Smooth muscle cell (in vitro differentiated cells): ENCODE data around the gene CCDC57. TPM values are rescaled to one million over a fixed set of nuclear protein-coding genes. Genes with fewer than 3 reads are reported as not detected.
"Not testable (repeated sequence)": the region's sequence is repeated elsewhere in the genome, so short reads cannot be mapped to it uniquely, and the experiment has no call there.

Experiments used
- DNase-seq: peaks from one replicate; lab custom pipeline; 2025; ENCODE audit not compliant: unreplicated experiment; lab: John Stamatoyannopoulos, UW
- H2AFZ ChIP-seq: fragments of 200-600 bp; sonication (generic); 2 replicates; pipeline ENCODE4 v1.6.0; 2016; ENCODE audit warnings: antibody characterized with exemption, low read depth, mild to moderate bottlenecking
- H3F3A ChIP-seq: fragments of 200-600 bp; sonication (generic); 2 replicates; pipeline ENCODE4 v1.6.0; 2017; ENCODE audit warnings: antibody characterized with exemption, low read depth
- H3K27ac ChIP-seq: fragments of 200-600 bp; sonication (generic); 2 replicates; pipeline ENCODE4 v1.5.1; 2016; ENCODE audit warnings: low read depth, mild to moderate bottlenecking
- H3K27me3 ChIP-seq: fragments of 200-600 bp; sonication (generic); 2 replicates; pipeline ENCODE4 v1.6.1; 2016; ENCODE audit warnings: low read depth, mild to moderate bottlenecking
- H3K36me3 ChIP-seq: fragments of 200-600 bp; sonication (generic); 2 replicates; pipeline ENCODE4 v1.5.1; 2016; ENCODE audit warnings: low read depth
- H3K4me1 ChIP-seq: fragments of 200-600 bp; sonication (generic); 2 replicates; pipeline ENCODE4 v1.5.1; 2016; ENCODE audit warnings: low read depth
- H3K4me2 ChIP-seq: fragments of 200-600 bp; sonication (generic); 2 replicates; pipeline ENCODE4 v1.6.0; 2016; ENCODE audit warnings: mild to moderate bottlenecking
- H3K4me3 ChIP-seq: fragments of 200-600 bp; sonication (generic); 2 replicates; pipeline ENCODE4 v1.5.1; 2016; ENCODE audit warnings: mild to moderate bottlenecking
- H3K79me2 ChIP-seq: fragments of 200-600 bp; sonication (generic); 2 replicates; pipeline ENCODE4 v1.6.0; 2016; ENCODE audit warnings: low read depth, mild to moderate bottlenecking
- H3K9ac ChIP-seq: fragments of 200-600 bp; sonication (generic); 2 replicates; pipeline ENCODE4 v1.6.0; 2016; ENCODE audit warnings: low read depth
- H3K9me3 ChIP-seq: fragments of 200-600 bp; sonication (generic); replicated peaks from 2 replicates; pipeline ENCODE4 v1.5.1; 2016; ENCODE audit warnings: low read depth
- H4K20me1 ChIP-seq: fragments of 200-600 bp; sonication (generic); 2 replicates; pipeline ENCODE4 v1.6.0; 2016; ENCODE audit warnings: low read depth
- CTCF ChIP-seq: fragments of 200-600 bp; sonication (generic); IDR thresholded peaks from 2 replicates; pipeline ENCODE4 v1.5.1; 2017; ENCODE audit warnings: borderline replicate concordance, mild to moderate bottlenecking, antibody characterized with exemption; ENCODE audit not compliant: insufficient read depth, poor library complexity, severe bottlenecking
- WGBS: methylation state at CpG from one replicate; pipeline ENCODE4 v1.1.7; 2016; ENCODE audit warnings: low lambda C conversion rate; 5-methylcytosine and 5-hydroxymethylcytosine counted together
- polyA plus RNA-seq: library from polyadenylated mRNA; unstranded; fragments of >200 nt; fragmentation: Nextera tagmentation; extraction: Ambion mirVana; gene quantifications from 2 replicates; pipeline ENCODE4 v1.2.1, GENCODE V29; 2016
- total RNA-seq: library from RNA; depleted of rRNA; stranded (reverse); fragments of >200 nt; gene quantifications from 2 replicates; pipeline ENCODE4 v1.2.3, GENCODE V29; 2014

CCDC57 gene
- total RNA-seq (11.4 and 18.3 TPM in 2 replicates), polyA plus RNA-seq (23.1 and 34.6 TPM in 2 replicates)

- Histone ChIP-seq H3K27ac (peak within 1 kb of the TSS; percentile 97), H2AFZ (peak within 1 kb of the TSS; percentile 80), H3K9ac (peak within 1 kb of the TSS; percentile 97), H4K20me1 (no peaks in the 10 kb centered on the region), H3K4me2 (peak within 1 kb of the TSS; percentile 98), H3F3A (peaks cover 8% of the 10 kb centered on the region), H3K4me3 (peak within 1 kb of the TSS; percentile 97), H3K27me3 (no peaks in the 10 kb centered on the region), H3K9me3 (no peaks in the 10 kb centered on the region), H3K4me1 (peaks cover 18% of the 10 kb centered on the region), H3K36me3 (no peaks in the 10 kb centered on the region), H3K79me2 (peaks cover 18% of the 10 kb centered on the region)
- peak; percentile 42 for DNase-seq
- no peak for TF ChIP-seq CTCF
- 1% methylated on average over 35 of the region's 116 CpGs for WGBS
Measured at GRCh38 chr17:82212331-82213250, at the start of gene CCDC57. Gene CCDC57 (minus strand): TSS chr17:82212842. CDS start chr17:82201944, 10,898 bp downstream.

DNA sequence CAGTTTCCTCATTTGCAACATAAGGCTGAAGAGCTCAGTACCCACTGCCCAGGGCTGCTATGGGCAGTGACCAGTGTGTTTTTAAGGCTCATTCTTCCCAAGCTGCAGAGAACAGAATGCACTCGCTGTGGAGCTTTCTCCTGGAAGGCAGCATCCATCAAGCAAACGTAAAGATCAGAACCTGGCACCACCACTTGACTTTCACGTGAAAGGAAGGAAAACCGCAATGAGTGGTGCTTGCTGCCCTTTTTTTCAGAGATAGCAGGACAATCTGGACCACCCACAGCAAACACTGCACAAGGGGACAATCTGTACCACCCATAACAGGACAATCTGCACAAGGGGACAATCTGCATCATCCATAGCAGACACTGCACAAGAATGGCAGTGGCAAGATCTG is 49.7 kb upstream of the CCDC57 start:
- Histone ChIP-seq H3K4me1 (no peaks in the 10 kb centered on the region), H3K9me3 (no peaks in the 10 kb centered on the region), H3K79me2 (peaks cover 97% of the 10 kb centered on the region), H3K4me2 (no peak overlapping the region), H3F3A (peaks cover 20% of the 10 kb centered on the region), H3K36me3 (peaks cover 13% of the 10 kb centered on the region), H3K27ac (no peak overlapping the region), H3K27me3 (no peaks in the 10 kb centered on the region), H3K9ac (no peak overlapping the region), H4K20me1 (peaks cover 100% of the 10 kb centered on the region), H3K4me3 (no peak overlapping the region), H2AFZ (no peak overlapping the region)
- TF ChIP-seq CTCF, result no peak
- WGBS, result 93% methylated on average over 4 of the region's 4 CpGs
- no peak for DNase-seq

- H3K27me3 ChIP-seq, H3K4me1 ChIP-seq, H2AFZ ChIP-seq, H3K9me3 ChIP-seq, DNase-seq, H3K9ac ChIP-seq, H3K4me3 ChIP-seq, H3K4me2 ChIP-seq, H3K27ac ChIP-seq: not testable (repeated sequence)
- H4K20me1 ChIP-seq, result peaks cover 100% of the 10 kb centered on the region
- H3K36me3 ChIP-seq, result peaks cover 17% of the 10 kb centered on the region
- H3F3A ChIP-seq, result peaks cover 31% of the 10 kb centered on the region
- peaks cover 97% of the 10 kb centered on the region for H3K79me2 ChIP-seq
- WGBS, result 98% methylated on average over 8 of the region's 8 CpGs
Measured at GRCh38 chr17:82259972-82260961, 47.6 kb upstream of the CCDC57 start.

- no peaks in the 10 kb centered on the region for H3K4me1 ChIP-seq
- H3K36me3 ChIP-seq, result peaks cover 19% of the 10 kb centered on the region
- TF ChIP-seq CTCF, result no peak
- H3K4me3 ChIP-seq, result no peak overlapping the region
- no peak overlapping the region for H3K27ac ChIP-seq
- no peak overlapping the region for H2AFZ ChIP-seq
- H3K79me2 ChIP-seq, result peaks cover 79% of the 10 kb centered on the region
- WGBS, result 90% methylated on average over 5 of the region's 5 CpGs
- peaks cover 33% of the 10 kb centered on the region for H3F3A ChIP-seq
- no peaks in the 10 kb centered on the region for H3K27me3 ChIP-seq
- H4K20me1 ChIP-seq, result peaks cover 90% of the 10 kb centered on the region
- no peak for DNase-seq
- H3K9me3 ChIP-seq, result no peaks in the 10 kb centered on the region
- no peak overlapping the region for H3K4me2 ChIP-seq
- no peak overlapping the region for H3K9ac ChIP-seq
Measured at GRCh38 chr17:82258555-82258954, 45.9 kb upstream of the CCDC57 start.
